ENCODE measurements around the gene YARS2.

YARS2 gene

GRCh38 chr12:32770141-32770540, 14.4 kb upstream of the YARS2 start:
- no peak for TF ChIP-seq REST (IDR thresholded peaks at IDR 0.05; ENCODE audit: insufficient read depth in 1 of 2, low read depth in 2 of 2, low read length in 2 of 2)
- TF ChIP-seq TAF1 (IDR thresholded peaks at IDR 0.05; ENCODE audit: borderline replicate concordance, insufficient read depth, low read length): no peak
- no peak for TF ChIP-seq POLR2AphosphoS5 (IDR thresholded peaks at IDR 0.05; ENCODE audit: low read depth, low read length)
- TF ChIP-seq SIN3A (IDR thresholded peaks at IDR 0.05; ENCODE audit: borderline replicate concordance, insufficient read depth, low read length): no peak
- no peak for TF ChIP-seq FOXP2 (optimal IDR thresholded peaks at IDR 0.05; ENCODE audit: borderline replicate concordance, extremely low read depth, extremely low read length, insufficient read depth)

GRCh38 chr12:32768518-32768917, 12.8 kb upstream of the YARS2 start:
- no peak for TF ChIP-seq TAF1 (IDR thresholded peaks at IDR 0.05; ENCODE audit: borderline replicate concordance, insufficient read depth, low read length)
- no peak for TF ChIP-seq SIN3A (IDR thresholded peaks at IDR 0.05; ENCODE audit: borderline replicate concordance, insufficient read depth, low read length)
- no peak for TF ChIP-seq FOXP2 (optimal IDR thresholded peaks at IDR 0.05; ENCODE audit: borderline replicate concordance, extremely low read depth, extremely low read length, insufficient read depth)
- no peak for TF ChIP-seq POLR2AphosphoS5 (IDR thresholded peaks at IDR 0.05; ENCODE audit: low read depth, low read length)
- no peak for TF ChIP-seq REST (IDR thresholded peaks at IDR 0.05; ENCODE audit: insufficient read depth in 1 of 2, low read depth in 2 of 2, low read length in 2 of 2)

- TF ChIP-seq FOXP2 (optimal IDR thresholded peaks at IDR 0.05; ENCODE audit: borderline replicate concordance, extremely low read depth, extremely low read length, insufficient read depth): no peak
- no peak for TF ChIP-seq SIN3A (IDR thresholded peaks at IDR 0.05; ENCODE audit: borderline replicate concordance, insufficient read depth, low read length)
- no peak for TF ChIP-seq POLR2AphosphoS5 (IDR thresholded peaks at IDR 0.05; ENCODE audit: low read depth, low read length)
- TF ChIP-seq REST (IDR thresholded peaks at IDR 0.05; ENCODE audit: insufficient read depth in 1 of 2, low read depth in 2 of 2, low read length in 2 of 2): no peak
- TF ChIP-seq TAF1 (IDR thresholded peaks at IDR 0.05; ENCODE audit: borderline replicate concordance, insufficient read depth, low read length): no peak
Observed at GRCh38 chr12:32765906-32766305, 10.2 kb upstream of the YARS2 start.

GRCh38 chr12:32761716-32762115, 6.0 kb upstream of the YARS2 start:
- no peak for TF ChIP-seq POLR2AphosphoS5 (IDR thresholded peaks at IDR 0.05; ENCODE audit: low read depth, low read length)
- no peak for TF ChIP-seq FOXP2 (optimal IDR thresholded peaks at IDR 0.05; ENCODE audit: borderline replicate concordance, extremely low read depth, extremely low read length, insufficient read depth)
- no peak for TF ChIP-seq REST (IDR thresholded peaks at IDR 0.05; ENCODE audit: insufficient read depth in 1 of 2, low read depth in 2 of 2, low read length in 2 of 2)
- no peak for TF ChIP-seq SIN3A (IDR thresholded peaks at IDR 0.05; ENCODE audit: borderline replicate concordance, insufficient read depth, low read length)
- TF ChIP-seq TAF1 (IDR thresholded peaks at IDR 0.05; ENCODE audit: borderline replicate concordance, insufficient read depth, low read length): no peak

- TF ChIP-seq POLR2AphosphoS5 (IDR thresholded peaks at IDR 0.05; ENCODE audit: low read depth, low read length) (no peak), TAF1 (IDR thresholded peaks at IDR 0.05; ENCODE audit: borderline replicate concordance, insufficient read depth, low read length) (no peak), REST (IDR thresholded peaks at IDR 0.05; ENCODE audit: insufficient read depth in 1 of 2, low read depth in 2 of 2, low read length in 2 of 2) (no peak), SIN3A (IDR thresholded peaks at IDR 0.05; ENCODE audit: borderline replicate concordance, insufficient read depth, low read length) (no peak), FOXP2 (optimal IDR thresholded peaks at IDR 0.05; ENCODE audit: borderline replicate concordance, extremely low read depth, extremely low read length, insufficient read depth) (no peak)
Observed at GRCh38 chr12:32757157-32757556, 1.5 kb upstream of the YARS2 start.
